RCC 7860 (cell line): ENCODE results near the gene FOSL2.

ENCODE experiments used
- DNase-seq: peaks from one replicate; pipeline ENCODE4 v3.0.0-alpha.2; 2015; ENCODE audit warnings: low spot score
- FAIRE-seq: peaks from 2 replicates; lab custom pipeline; 2012; peaks lifted over from hg19 to GRCh38; lab: Jason Lieb, UNC

The FOSL2 gene

DNA sequence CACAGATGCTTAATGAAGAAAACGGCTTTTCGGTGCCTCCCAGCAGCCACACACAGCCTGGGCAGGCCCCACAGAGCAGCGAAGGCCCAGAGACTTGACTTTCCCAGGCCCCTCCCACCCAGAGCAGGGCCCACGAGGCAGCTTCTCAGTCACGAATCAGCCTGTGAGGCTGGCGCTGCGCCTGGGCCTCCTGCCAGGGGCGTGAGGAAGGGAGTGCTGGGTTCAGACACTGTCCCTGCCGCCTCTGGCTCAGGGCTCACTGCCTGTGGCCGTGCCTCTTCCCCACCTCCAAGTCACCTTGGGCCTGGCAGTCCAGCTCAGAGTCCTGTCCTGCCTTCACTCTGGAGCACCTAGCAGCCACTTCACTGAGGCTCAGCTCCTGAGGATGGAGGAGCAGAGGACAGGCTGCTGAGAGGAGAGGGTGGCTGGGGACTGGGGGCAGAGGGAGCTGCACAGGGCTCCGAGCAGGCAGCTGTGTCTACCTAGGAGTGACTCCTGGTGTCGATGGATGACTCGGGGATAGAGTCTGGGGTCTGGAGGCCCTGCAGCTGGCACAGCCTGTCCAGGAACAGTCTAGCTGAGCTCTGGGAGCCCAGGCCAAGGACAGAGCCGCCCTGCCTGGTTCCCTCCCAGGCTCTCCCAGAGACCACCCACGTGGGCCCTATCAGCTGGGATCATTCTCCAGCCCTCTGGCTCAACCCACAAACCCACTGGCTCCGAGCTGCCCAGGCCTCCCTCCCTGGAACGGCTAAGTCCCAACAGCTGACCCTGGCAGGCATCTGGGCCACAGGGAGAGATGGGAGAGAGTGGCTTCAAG lies 36.4 kb upstream of the FOSL2 start:
- DNase-seq = peak; percentile 88
- FAIRE-seq = peak; percentile 69

DNA sequence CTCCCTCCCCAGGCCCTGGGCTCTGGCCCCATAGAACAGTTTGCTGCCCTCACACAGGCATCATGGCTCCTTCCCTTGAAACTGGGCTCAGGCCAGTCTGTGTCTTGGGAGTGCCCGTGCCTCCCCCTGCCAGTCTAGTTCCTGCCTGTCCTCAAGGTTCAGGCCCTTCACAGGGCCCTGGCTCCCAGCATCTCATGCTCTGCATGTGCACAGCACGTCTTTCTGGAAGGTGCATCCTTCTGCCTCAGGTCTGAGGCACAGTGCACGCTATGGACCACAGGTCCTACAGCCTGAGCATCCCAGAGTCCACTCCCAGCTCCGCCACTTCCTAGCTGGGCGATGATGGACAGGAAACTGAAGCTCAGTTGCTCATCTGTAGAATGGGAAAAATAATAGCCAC lies 35.6 kb upstream of the FOSL2 start:
- DNase-seq (peak; percentile 69), FAIRE-seq (no peak)

DNA sequence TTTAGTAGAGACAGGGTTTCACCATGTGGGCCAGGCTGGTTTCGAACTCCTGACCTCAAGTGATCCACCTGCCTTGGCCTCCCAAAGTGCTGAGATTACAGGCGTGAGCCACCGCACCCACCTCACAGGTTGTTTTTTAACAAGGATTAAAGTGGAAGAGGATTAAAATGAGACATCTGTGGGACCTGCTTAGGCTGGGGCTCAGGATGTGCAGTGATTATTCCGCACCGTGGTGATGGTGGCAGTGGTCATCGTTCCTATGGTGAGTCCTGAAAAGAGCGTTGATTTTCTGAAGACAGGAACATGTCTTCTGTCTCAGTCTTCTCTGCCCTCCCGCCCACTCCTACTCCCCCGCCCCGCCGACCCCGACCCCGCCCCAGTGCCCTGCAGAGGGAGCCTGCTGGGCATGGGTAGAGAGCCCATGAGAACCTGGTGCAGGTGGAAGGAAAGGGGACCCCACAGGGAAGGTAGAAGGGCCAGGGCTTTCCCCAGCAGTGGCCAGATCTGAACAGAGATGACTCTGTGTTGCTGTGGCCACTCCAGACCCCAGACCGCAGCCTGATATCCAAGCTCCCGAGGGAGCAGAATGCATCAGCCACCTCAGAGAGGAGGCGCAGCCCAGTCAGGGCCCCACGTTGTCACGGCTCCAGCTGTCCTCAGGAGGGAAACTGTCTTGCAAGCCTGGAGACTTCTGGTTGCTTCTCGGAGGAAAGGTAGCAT lies 34.5 kb upstream of the FOSL2 start:
- DNase-seq (no peak), FAIRE-seq (no peak)

DNA sequence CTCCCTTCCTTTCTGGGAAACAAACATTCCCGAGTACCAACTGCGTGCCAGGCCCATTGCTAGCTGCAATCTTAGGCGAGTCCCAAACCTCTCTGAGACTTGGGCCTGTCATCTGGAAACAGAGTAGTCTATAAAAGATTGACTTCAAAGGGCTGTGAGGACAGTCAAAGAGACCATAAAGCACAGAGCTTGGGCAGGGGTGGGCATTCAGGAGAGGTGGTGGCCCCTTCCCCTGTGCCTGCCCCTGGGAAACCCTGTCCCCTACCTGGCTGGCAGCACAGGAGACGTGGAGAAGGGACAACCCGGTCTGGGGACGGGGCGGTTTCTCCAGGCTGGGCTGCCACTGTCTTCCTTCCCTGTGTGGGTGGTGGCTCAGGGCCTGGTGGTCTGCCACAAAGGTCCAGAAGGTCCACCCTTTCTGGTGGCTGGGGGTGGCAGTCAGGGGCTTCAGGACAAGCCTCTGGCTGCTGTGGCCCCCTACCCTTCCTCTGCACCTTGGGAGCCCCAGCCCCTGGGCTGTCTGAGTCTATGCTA lies 33.9 kb upstream of the FOSL2 start:
- FAIRE-seq (no peak), DNase-seq (no peak)

DNA sequence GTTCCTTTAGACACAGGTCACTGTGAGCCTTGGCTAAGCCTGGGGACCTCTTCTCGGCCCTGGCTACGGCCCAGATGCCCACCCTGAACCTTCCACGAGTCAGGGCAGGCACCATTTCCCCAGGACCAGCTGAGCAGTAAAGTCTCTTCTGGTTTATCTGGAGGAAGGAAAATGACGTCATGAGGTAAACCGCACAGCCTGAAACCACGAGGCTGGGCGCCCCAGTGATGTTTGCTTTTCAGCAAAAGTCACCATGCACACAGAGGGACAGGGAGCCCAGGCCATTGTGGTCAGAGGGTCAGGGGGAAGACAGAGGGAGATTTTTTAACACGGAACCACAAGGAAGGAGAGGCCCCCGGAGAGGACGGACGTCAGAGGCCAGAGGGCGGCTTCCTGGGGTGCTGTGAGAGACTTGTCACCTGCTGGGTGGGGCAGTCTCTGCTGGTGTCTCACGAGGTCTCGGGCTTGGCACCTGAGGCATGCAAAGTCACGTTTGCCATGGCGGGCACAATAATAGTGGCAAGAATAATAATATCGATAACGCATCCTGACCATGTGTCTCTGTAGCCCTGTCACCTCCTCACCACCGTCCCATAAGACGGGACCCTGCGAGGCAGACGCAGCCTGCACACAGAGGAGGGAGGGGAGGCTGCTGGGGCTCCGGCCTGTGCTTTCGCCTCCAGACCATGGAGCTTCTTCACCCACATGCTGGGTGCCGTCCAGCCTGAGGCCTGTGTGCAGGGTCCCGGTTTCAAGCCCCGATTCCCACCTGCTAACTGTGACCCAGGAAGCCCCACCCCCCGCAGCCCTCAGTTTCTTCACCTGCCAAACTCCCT lies 33.2 kb upstream of the FOSL2 start:
- peak; percentile 93 for FAIRE-seq
- peak; percentile 98 for DNase-seq

- no peak for DNase-seq
- no peak for FAIRE-seq
These were observed 32.5 kb upstream of the FOSL2 start for GRCh38 chr2:28360058-28360717.

GRCh38 chr2:28360718-28361293 lies 31.9 kb upstream of the FOSL2 start:
- FAIRE-seq (peak; percentile 89), DNase-seq (peak; percentile 95)

DNA sequence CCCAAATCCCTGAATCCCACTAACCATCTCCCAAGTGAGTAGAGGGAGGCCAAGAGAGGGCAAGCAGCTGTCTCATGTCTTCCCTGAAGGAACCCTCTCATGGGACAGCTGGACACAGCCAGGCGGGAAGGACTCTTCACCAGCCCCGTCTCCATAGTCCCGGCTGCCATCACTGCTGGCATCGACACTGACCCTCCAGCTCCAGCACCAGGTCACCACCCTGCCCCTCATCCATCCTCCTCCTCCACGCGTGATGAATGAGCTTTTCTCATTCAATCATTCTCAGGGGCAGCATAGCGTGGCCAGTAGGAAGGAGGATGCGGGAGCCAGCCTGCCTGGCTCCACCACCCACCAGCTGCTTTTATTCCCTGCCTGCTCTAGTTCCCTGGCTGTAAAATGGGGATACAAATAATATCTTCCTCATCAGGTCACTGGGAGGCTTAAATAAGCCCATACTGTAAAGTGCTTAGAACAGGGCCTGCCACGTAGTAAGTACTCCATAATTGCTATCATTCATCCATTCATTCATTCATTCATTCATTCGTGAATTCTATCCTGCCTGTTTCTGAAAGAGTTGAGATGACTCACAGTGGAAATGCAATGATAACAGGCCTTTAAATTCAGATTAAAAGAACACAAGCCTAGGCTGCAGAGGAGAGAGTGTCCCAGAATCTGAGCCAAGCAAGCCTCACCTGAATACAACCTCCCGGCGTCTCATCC lies 30.5 kb upstream of the FOSL2 start:
- no peak for FAIRE-seq

GRCh38 chr2:28362991-28363521 lies 29.6 kb upstream of the FOSL2 start:
- FAIRE-seq = no peak

More for the DNA sequence above, 30.5 kb upstream of the FOSL2 start:
- DNase-seq = no peak

DNA sequence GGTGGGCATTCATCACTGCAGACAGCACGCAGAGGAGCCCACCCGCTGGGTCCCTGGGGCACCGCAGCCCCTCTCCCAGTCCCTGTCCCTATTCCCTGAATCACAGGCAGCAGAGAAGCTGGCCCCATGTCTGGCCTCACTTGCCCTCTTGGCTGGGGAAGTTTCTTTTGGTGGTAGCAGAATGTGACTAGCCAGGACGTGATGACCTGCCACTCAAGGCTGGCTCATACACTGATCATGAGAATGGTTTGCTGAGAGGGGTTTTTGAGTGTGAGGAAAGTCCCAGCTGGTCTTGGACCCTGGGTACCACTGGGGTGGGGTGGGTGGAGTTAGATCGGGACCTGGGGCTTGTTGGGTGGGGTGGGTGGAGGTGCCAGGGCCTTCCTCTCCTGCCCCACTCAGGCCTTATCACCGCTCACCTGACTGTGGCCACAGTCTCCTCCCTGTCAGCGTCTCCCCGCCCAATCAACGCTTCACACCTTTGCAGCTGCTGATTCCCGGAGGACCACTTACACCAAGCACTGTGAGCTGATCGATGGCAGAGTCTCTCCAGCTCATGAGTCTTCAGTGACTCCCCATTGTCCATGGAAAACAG lies 28.9 kb upstream of the FOSL2 start:
- DNase-seq (no peak), FAIRE-seq (no peak)

More at GRCh38 chr2:28362991-28363521, 29.6 kb upstream of the FOSL2 start:
- no peak for DNase-seq

DNA sequence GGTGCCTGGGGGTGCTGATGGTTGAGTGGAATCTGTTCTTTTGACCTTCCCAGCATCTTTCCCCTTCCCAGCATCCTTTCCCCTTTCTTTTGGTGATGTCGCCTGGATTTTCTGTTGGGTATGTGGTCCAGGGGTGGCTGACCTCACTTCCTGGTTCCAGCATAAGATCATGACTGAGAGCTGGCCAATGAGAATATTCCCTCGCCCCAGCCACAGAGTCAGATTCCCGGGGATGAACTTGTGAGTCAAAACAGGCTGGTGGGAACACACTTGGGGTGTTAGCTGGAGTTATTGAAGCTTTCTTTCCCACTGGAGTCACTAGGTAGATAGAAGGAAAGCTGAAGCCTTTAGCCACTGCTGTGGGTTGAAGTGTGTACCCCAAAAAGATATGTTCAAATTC lies 28.0 kb upstream of the FOSL2 start:
- DNase-seq = peak; percentile 34
- no peak for FAIRE-seq

DNA sequence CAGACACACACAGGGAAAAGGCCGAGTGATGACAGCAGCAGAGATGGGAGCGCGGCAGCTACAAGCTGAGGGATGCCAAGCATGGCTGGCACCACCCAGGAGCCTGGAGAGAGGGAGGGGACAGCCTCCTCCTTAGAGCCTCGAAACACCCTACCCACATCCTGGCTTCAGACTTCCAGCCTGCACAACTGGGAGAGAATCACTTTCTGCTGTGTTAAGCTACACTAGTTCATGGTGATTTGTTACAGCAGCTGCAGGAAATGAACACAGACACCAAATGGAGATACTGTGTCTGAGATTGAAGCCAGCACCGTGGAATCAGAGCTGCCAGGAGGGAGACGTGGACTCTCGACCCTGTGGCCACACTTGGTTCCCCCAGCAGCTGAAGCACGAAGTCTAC lies 27.5 kb upstream of the FOSL2 start:
- no peak for FAIRE-seq

GRCh38 chr2:28366149-28366495 lies 26.5 kb upstream of the FOSL2 start:
- FAIRE-seq (no peak), DNase-seq (no peak)

More for the DNA sequence above, 27.5 kb upstream of the FOSL2 start:
- no peak for DNase-seq

- peak; percentile 42 for DNase-seq
- no peak for FAIRE-seq
These were observed 26.0 kb upstream of the FOSL2 start for GRCh38 chr2:28366496-28367282.

GRCh38 chr2:28367667-28368356 lies 24.8 kb upstream of the FOSL2 start:
- FAIRE-seq = no peak
- DNase-seq = no peak

DNA sequence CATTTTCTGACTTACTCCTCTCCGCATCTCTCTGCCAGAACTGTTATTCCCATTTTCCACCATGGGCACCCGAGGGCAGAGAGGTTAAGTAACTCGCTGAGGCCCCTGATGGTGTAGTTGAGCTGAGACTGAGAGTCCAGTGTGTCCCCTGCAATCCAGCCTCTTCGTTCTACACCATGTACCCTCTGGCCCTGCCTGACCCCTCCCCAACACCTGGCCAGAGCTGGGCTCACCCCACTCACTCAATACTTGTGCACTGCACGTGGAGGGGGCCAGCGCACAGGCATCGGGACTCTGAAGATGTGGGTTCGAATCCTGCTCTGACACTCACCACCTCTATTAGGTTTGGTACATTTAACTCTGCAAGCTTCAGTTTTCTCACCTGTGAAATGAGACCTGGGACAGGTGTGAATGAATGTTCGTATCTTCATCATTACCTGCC lies 24.3 kb upstream of the FOSL2 start:
- DNase-seq = no peak
- FAIRE-seq = no peak

- no peak for DNase-seq
- no peak for FAIRE-seq
These were observed 23.3 kb upstream of the FOSL2 start for GRCh38 chr2:28369358-28369757.
